Peyer's patch (tissue), 4 donors: ENCODE measurements around the gene HSPA14. TPM values are rescaled to one million over a fixed set of nuclear protein-coding genes. Genes with fewer than 3 reads are reported as not detected.

Source experiments
- DNase-seq, 3 donors: peaks; one replicate each; pipeline ENCODE4 v3.0.0-alpha.2; 2017 to 2019
- H3K27ac ChIP-seq, 4 donors: fragments of 200-600 bp; sonication (generic); one replicate each; pipeline ENCODE4 v1.5.1; 2016 to 2019
- H3K27me3 ChIP-seq, 2 donors: fragments of 200-600 bp; sonication (generic); one replicate each; pipeline ENCODE4 v1.5.1; 2019
- H3K36me3 ChIP-seq, 3 donors: fragments of 200-600 bp; sonication (generic); one replicate each; pipeline ENCODE4 v1.5.1; 2016 to 2019
- H3K4me1 ChIP-seq, 4 donors: fragments of 200-600 bp; sonication (generic); one replicate each; pipeline ENCODE4 v1.5.1; 2016 to 2019
- H3K4me3 ChIP-seq, 4 donors: fragments of 200-600 bp; sonication (generic); 1 replicate in 3 of 4; 2 replicates in 1 of 4; pipeline ENCODE4 v1.5.1; 2016 to 2019; ENCODE audit warnings: mild to moderate bottlenecking in 1 of 4
- H3K9me3 ChIP-seq, 4 donors: fragments of 200-600 bp; sonication (generic); one replicate each; pipeline ENCODE4 v1.5.1; 2016 to 2019; ENCODE audit warnings: mild to moderate bottlenecking in 1 of 4
- POLR2A ChIP-seq, 2 donors: fragments of 450-650 bp; IDR thresholded peaks; one replicate each; pipeline ENCODE4 v1.5.1; 2017; ENCODE audit warnings: antibody characterized with exemption in 2 of 2, mild to moderate bottlenecking in 2 of 2, moderate library complexity in 2 of 2
- total RNA-seq, 4 donors: library from RNA; depleted of rRNA; stranded (reverse); fragments of >200 nt; gene quantifications; one replicate each; pipeline ENCODE4 v1.1.0, GENCODE V29; 2016
- TF ChIP-seq, protein P1 (sequence below), 6 experiments: fragments of 450-650 bp in 4 of 6; fragments of 200-600 bp in 2 of 6; sonication (generic) in 1 of 6; IDR thresholded peaks; one replicate each; pipeline ENCODE4 v1.5.1; 2017 to 2019; ENCODE audit warnings: antibody characterized with exemption in 6 of 6, mild to moderate bottlenecking in 3 of 6, moderate library complexity in 1 of 6

Gene HSPA14
- total RNA-seq, 4 donors from 2014 or later: 11.4 to 20.6 (median 12.0) TPM

DNA sequence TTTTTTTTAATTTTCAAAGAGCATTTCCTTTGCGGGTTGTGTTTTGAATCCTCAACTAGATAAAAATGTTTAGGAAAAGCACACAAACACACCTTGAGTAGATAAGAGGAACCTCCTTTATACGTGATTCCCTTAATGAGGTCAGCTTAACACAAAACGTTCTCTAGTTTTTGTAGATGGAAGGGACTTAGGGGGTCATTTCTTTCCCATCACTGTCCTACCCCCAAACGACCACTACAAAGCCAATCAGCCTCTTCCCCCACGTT, 41.8 kb downstream of the HSPA14 start:
- Histone ChIP-seq H3K4me3 (peak overlapping the region in 1 of 4 donors; percentile 93), H3K27me3 (no peaks in the 10 kb centered on the region), H3K4me1 (peaks cover 0 to 15% (median 0%) of the 10 kb centered on the region in 4 donors), H3K36me3 (no peaks in the 10 kb centered on the region), H3K27ac (no peak overlapping the region), H3K9me3 (no peaks in the 10 kb centered on the region)
- no peak for DNase-seq
- TF ChIP-seq, protein P1, sequence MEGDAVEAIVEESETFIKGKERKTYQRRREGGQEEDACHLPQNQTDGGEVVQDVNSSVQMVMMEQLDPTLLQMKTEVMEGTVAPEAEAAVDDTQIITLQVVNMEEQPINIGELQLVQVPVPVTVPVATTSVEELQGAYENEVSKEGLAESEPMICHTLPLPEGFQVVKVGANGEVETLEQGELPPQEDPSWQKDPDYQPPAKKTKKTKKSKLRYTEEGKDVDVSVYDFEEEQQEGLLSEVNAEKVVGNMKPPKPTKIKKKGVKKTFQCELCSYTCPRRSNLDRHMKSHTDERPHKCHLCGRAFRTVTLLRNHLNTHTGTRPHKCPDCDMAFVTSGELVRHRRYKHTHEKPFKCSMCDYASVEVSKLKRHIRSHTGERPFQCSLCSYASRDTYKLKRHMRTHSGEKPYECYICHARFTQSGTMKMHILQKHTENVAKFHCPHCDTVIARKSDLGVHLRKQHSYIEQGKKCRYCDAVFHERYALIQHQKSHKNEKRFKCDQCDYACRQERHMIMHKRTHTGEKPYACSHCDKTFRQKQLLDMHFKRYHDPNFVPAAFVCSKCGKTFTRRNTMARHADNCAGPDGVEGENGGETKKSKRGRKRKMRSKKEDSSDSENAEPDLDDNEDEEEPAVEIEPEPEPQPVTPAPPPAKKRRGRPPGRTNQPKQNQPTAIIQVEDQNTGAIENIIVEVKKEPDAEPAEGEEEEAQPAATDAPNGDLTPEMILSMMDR (IDR thresholded peaks at IDR 0.05): no peak

DNA sequence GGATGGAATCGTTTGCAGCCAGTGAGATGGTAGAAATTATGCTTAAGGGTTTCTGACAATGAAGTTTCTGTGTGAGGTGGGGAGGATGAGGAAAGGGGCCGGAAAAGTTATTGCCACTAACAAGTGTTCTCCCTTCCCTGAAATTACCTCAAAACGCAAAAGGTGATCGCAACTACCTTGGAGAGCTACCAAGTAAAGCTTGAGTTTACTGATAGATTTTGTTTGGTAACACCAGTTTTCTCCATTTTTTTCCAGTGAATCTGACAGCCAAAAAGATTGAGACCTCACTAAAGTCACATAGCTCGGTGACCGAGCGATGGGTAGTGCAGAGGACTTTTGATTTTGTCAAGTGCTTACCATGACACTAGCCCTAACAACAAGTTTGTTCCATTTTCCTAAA, 42.1 kb downstream of the HSPA14 start:
- H3K4me1 ChIP-seq: peaks cover 0 to 15% (median 0%) of the 10 kb centered on the region in 4 donors
- TF ChIP-seq, protein P1 (IDR thresholded peaks at IDR 0.05): no peak
- TF ChIP-seq POLR2A (IDR thresholded peaks at IDR 0.05): no peak
- no peaks in the 10 kb centered on the region for H3K9me3 ChIP-seq
- H3K36me3 ChIP-seq: no peaks in the 10 kb centered on the region
- H3K27me3 ChIP-seq: no peaks in the 10 kb centered on the region
- no peak for DNase-seq
- peak overlapping the region in 1 of 4 donors; percentile 93 for H3K4me3 ChIP-seq
- no peak overlapping the region for H3K27ac ChIP-seq

- H3K36me3 ChIP-seq: no peaks in the 10 kb centered on the region
- TF ChIP-seq, protein P1 (IDR thresholded peaks at IDR 0.05): no peak
- TF ChIP-seq POLR2A (IDR thresholded peaks at IDR 0.05): no peak
Observed at GRCh38 chr10:14884082-14884481, 46.0 kb downstream of the HSPA14 start.

GRCh38 chr10:14889318-14889717, 51.2 kb downstream of the HSPA14 start:
- no peak for DNase-seq
- no peaks in the 10 kb centered on the region for H3K4me1 ChIP-seq
- TF ChIP-seq, protein P1 (IDR thresholded peaks at IDR 0.05): peak in 4 of 6 experiments; percentile 17 to 28 (median 24)
- no peak for TF ChIP-seq POLR2A (IDR thresholded peaks at IDR 0.05)
- H3K27ac ChIP-seq: no peak overlapping the region
- H3K4me3 ChIP-seq: no peak overlapping the region
- H3K36me3 ChIP-seq: no peaks in the 10 kb centered on the region
- no peaks in the 10 kb centered on the region for H3K9me3 ChIP-seq
- no peaks in the 10 kb centered on the region for H3K27me3 ChIP-seq

More at GRCh38 chr10:14884082-14884481, 46.0 kb downstream of the HSPA14 start:
- Histone ChIP-seq H3K27ac (no peak overlapping the region), H3K9me3 (no peaks in the 10 kb centered on the region), H3K4me3 (no peak overlapping the region), H3K4me1 (peaks cover 0 to 5% (median 0%) of the 10 kb centered on the region in 4 donors), H3K27me3 (no peaks in the 10 kb centered on the region)
- no peak for DNase-seq

- no peaks in the 10 kb centered on the region for H3K9me3 ChIP-seq
- no peaks in the 10 kb centered on the region for H3K36me3 ChIP-seq
- DNase-seq: no peak
- TF ChIP-seq, protein P1 (IDR thresholded peaks at IDR 0.05): no peak
- no peak for TF ChIP-seq POLR2A (IDR thresholded peaks at IDR 0.05)
- no peak overlapping the region for H3K27ac ChIP-seq
- no peaks in the 10 kb centered on the region for H3K4me1 ChIP-seq
- H3K4me3 ChIP-seq: no peak overlapping the region
- H3K27me3 ChIP-seq: no peaks in the 10 kb centered on the region
Observed at GRCh38 chr10:14891151-14891550, 53.0 kb downstream of the HSPA14 start.

DNA sequence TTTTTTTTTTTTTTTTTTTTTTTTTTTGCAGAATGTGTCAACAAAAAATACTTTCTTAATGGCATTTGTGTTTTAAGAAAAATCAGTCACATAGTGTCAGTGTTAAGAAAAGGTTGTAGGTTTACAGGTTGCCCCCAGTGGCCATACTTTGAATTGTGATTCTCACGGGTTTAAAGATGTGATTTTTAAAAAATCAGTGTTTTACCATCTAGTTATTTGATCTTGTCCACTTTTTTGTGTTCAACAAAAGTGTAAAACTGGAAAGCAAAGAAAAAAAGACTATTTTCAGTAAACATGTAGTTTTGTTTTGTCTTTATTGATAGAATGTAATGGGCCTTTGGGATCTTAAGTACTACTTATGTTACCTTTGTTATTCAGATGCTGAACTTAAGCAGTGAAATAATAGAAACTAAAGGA, 66.2 kb downstream of the HSPA14 start:
- Histone ChIP-seq H3K9me3 (no peaks in the 10 kb centered on the region), H3K27ac (no peak overlapping the region), H3K27me3 (no peaks in the 10 kb centered on the region), H3K36me3 (peaks cover 0 to 25% (median 0%) of the 10 kb centered on the region in 3 donors), H3K4me3 (no peak overlapping the region), H3K4me1 (no peaks in the 10 kb centered on the region)
- no peak for DNase-seq
- TF ChIP-seq POLR2A (IDR thresholded peaks at IDR 0.05): no peak
- TF ChIP-seq, protein P1 (IDR thresholded peaks at IDR 0.05): peak in 5 of 6 experiments; percentile 51 to 57 (median 54)
